GM12801 (cell line): ENCODE results near the gene ARSG.

Experiments
- TF ChIP-seq, protein P1 (sequence below): IDR thresholded peaks from one replicate; pipeline ENCODE4 v1.5.1; 2011; ENCODE audit warnings: control low read depth; ENCODE audit not compliant: insufficient read length; ENCODE audit errors: extremely low read depth

ARSG gene

DNA sequence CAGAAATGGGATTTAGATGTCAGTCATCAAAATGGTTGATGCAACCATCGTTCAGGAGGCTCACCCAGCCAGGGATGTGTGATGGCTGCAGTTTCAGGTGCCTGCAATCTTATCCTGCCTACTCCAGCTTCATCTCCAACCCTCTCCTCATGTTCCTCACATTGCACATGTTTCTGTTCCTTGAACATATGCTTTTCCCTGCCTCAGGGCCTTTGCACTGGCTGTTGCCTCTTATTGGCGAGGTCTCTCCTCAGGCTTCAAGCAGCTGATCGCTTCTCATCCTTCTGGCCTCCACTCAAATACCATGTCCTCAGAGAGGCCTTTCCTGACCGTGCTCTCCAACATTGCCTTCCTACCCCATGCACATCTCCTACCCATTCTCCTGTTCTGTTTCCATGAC, 24.6 kb downstream of the ARSG start:
- TF ChIP-seq, protein P1, sequence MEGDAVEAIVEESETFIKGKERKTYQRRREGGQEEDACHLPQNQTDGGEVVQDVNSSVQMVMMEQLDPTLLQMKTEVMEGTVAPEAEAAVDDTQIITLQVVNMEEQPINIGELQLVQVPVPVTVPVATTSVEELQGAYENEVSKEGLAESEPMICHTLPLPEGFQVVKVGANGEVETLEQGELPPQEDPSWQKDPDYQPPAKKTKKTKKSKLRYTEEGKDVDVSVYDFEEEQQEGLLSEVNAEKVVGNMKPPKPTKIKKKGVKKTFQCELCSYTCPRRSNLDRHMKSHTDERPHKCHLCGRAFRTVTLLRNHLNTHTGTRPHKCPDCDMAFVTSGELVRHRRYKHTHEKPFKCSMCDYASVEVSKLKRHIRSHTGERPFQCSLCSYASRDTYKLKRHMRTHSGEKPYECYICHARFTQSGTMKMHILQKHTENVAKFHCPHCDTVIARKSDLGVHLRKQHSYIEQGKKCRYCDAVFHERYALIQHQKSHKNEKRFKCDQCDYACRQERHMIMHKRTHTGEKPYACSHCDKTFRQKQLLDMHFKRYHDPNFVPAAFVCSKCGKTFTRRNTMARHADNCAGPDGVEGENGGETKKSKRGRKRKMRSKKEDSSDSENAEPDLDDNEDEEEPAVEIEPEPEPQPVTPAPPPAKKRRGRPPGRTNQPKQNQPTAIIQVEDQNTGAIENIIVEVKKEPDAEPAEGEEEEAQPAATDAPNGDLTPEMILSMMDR: no peak

DNA sequence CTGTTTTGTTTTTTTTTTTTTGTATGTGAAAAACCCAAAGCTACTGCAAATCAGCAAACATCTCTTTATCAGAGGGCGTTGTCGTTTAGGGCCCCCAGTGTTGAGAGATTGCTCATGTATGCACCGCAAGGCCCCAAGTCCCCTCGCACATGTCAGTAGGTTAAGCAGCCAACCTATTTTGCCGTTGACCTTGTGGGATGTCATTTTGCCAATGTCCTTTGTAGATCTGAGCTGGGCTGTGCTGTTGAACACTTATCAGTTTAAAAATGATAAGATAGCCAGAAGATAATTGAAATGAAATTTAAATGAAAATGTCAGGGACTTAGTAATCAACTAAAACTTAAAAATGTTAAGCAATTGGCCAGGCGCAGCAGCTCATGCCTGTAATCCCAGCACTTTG, 26.2 kb downstream of the ARSG start:
- TF ChIP-seq, protein P1: no peak

DNA sequence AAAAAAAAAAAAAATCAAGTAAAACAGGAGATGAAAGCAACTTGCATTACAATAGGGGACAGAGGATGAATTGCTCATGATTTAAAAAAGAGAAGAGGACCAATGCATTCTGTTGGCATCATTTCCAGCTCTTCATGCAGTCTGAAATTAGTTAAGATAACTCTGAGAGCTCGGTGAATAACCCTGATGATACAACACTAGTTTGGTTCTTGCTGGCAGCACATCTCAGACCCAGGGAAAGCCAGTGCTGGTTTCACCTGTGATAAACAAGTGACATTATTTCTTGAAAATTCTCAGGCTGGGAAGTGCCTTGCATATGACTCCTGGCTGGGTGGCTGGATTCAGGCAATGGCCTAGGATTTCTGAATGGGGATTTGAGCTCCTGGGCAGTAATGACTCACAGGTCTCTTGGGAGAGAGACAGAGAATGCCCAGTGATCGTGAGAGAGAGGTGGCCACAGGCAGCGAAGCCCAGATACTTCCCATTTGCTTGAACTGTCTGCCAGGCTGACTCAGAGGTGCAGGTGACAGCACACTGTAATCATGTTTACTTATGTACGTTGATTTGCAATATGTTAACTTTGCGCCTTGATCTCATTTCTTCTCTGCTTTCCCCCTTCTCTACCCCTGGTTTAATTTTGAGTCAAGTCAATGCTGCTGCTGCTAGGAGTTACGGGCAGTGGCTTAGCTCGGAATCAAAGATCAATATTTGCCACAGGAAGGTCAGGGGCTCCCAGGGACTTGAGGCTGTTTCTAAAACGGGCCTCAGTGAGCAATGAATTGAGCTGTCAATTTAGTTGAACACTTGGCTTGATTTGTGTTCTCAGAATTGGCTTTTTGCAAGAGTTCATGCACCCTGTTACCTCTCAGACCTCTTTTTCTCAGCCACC, 27.1 kb downstream of the ARSG start:
- TF ChIP-seq, protein P1: no peak

DNA sequence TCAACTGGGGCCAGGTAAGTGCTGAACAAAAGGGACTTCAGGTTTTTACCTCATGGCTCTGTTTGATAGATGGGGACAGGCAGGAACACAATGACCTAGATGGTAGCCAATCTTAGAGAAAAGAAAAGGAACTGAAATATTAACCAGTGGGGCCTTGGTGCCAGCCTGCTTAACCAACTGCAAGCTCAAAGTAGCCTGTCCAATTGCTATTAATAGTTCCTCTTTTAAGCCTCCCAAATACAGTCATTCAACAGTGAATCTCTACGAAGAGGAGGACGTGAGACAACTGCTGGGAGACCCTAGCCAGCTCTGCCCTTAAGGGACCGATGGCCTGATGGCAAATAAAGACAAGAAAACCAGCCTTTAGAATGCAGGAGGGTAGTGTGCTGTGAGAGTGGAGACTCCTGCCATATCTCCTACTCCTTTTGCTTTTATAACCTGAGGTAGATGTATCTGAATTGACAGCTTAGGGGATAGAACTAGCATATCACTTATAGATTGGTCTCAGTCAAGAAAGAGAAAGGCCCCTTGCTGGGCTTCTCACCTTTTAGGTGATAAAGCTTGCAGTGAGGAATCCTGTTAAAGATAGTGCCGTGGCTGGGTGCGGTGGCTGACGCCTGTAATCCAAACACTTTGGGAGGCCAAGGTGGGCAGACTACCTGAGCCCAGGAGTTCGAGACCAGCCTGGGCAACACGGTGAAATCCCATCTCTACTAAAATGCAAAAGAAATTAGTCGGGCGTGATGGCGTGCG, 28.3 kb downstream of the ARSG start:
- TF ChIP-seq, protein P1: no peak

DNA sequence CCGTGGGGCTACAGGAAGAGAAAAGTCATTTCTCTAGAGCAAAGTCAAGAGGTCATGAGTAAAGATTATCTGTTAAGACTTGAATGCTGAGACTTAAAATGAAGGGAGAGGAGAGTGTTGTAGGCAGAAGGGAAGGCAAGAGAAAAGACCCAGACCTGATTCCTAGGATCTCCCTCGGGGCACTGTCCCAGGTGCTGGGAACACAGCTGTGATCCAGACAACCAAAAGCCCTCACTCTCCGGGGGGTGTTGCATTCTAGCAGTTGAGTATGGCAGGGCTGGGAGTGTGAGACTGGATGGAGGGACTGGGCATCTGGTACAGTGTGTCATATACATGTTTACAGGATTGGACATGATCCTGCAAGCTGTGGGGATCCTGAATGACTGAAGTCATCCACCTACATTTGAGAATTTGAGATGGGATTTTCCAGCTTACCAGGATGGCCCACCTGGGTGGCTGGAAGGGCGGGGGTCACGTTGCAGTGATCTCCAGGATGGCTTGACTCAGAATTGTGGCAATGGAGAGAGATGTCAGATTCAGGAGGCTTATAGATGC, 29.1 kb downstream of the ARSG start:
- TF ChIP-seq, protein P1: no peak

DNA sequence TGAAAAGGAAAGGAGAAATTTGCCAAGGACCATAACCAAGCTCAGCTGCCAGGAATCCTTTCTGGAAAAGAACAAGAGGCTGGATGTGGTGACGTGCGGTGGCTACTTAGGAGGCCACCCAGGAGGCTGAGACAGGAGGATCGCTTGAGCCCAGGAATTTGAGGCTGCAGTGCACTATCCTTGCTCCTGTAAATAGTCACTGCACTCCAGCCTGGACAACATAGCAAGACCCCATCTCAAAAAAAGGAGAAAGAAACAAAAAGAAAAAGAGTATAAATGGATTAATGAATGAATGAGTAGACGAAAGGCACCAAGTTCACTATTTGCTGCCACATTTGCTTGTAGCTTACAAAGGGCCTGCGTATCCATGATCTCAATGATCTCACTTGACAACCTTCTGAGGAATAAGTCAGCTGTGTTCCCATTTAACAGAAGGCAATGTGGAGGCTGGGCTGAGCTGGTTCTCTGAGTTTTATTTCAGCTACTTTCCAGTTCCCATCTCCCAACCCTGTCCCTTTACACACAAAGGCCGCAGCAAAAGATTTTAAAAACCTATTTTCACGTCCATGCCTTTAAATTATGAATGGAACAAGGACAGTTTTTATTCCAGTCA, 29.8 kb downstream of the ARSG start:
- TF ChIP-seq, protein P1: no peak

DNA sequence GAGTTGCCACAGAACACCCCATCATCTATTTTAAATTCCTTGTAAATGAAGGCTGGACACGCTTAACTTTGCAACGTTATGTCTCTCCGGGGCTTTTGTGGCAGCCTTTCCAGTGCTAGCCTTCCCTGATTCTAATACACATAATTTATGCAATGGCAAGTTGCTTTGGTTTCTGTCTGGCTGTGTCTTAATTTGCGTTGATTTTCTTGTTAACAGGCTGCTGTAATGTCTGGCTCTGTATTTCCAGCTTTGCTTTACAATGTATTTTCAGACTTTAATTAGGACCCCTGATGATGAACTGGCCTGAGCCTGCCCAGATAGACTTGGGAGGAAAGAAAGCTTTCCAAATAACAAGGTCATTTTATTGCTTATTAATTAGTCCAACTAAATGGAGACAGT, 30.3 kb downstream of the ARSG start:
- TF ChIP-seq, protein P1: no peak
